Measurements from ENCODE around the gene TMPRSS3.

The TMPRSS3 gene

DNA sequence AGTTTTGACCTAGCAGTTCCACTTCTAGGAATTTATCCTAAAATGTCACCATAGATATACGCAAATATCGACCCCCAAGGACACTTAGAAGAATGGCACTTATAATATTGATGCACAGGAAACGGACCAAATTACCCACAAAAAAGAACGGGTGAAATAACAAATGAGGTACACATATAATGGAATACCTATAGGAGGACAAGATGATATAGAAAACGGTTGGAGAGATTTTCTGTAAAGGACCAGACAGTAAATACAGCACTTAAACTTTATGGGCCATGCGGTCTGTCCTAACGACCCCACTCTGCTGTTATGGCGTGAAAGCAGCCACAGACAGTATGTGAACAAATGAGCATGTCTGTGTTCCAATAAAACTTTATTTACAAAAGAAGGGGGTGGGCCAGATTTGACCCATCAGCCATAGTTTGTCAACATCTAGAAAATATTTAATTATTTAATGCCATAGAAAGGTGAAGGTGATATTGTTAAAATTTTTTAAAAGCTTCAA lies 2.4 kb downstream of the TMPRSS3 start:
- DNase-seq (ENCODE audit: extremely low read depth, low read depth) = no peak
- TF ChIP-seq CTCF (IDR thresholded peaks at IDR 0.05; ENCODE audit: low read depth, low read length) = no peak

DNA sequence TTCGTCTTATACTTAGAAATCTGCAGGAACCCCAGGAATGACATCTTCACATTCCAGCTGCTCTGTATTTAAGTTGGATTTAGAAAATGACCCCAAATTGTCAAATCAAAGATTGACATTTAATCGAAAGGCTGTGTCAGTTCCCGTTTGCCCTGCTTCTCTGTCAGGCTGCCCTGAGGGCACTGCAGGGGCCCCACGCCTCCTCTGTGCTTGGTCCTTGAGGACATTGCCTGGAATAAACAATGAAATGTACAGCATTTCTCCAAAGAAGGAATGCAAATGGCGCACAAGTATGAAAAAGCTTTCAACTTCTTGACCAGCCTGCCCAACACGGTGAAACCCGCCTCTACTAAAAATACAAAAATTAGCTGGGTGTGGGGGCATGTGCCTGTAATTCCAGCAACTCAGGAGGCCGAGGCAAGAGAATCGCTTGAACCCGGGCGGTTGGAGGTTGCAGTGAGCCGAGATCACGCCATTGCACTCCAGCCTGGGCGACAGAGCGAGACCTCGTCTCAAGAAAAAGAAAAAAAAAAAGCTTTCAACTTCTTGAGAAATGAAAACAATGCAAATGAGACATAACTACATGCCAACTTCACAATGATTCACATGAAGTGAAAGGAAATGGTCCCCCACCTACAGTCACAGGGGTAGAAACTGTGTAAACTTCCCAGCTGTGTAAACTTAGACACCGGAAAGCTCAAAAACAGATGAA lies 3.0 kb downstream of the TMPRSS3 start:
- DNase-seq (ENCODE audit: extremely low read depth, low read depth) = no peak
- no peak for TF ChIP-seq CTCF (IDR thresholded peaks at IDR 0.05; ENCODE audit: low read depth, low read length)

- TF ChIP-seq CTCF (IDR thresholded peaks at IDR 0.05; ENCODE audit: low read depth, low read length) = no peak
- no peak for DNase-seq (ENCODE audit: extremely low read depth, low read depth)
These were observed 4.6 kb downstream of the TMPRSS3 start for GRCh38 chr21:42391297-42391696.

DNA sequence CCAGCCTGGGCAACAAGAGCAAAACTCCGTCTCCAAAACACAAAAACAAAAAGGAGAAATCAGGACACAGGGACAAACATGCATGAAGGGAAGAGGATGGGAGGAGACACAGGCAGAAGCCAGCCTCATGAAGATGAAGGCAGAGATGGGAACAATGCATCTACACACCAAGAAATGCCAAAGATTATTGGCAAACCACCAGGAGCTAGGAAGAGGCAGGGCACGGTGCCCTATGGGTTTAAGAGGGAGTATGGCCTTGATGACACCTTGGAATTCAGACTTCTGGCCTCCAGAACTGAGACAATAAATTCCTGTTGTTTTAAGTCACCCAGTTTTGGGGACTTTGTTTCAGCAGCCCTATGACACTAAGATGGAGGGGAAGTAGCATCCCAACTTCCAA lies 5.2 kb downstream of the TMPRSS3 start:
- DNase-seq (ENCODE audit: extremely low read depth, low read depth) = no peak
- no peak for TF ChIP-seq CTCF (IDR thresholded peaks at IDR 0.05; ENCODE audit: low read depth, low read length)

DNA sequence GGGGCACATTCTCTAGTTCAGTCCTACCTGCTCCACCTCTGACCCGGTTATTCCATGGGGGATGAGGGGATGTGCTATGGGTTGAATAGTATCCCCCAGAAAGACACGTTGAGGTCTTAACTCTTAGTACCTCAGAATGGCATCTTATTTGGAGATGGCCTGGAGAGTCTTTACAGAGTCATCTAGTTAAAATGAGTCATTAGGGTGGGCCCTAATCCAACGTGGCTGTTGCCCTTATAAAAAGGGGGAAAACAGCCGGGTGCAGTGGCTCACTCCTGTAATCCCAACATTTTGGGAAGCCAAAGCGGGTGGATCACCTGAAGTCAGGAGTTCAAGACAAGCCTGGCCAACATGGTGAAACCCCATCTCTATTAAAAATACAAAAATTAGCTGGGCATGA lies 5.7 kb downstream of the TMPRSS3 start:
- TF ChIP-seq CTCF (IDR thresholded peaks at IDR 0.05; ENCODE audit: low read depth, low read length) = no peak
- DNase-seq (ENCODE audit: extremely low read depth, low read depth) = no peak

DNA sequence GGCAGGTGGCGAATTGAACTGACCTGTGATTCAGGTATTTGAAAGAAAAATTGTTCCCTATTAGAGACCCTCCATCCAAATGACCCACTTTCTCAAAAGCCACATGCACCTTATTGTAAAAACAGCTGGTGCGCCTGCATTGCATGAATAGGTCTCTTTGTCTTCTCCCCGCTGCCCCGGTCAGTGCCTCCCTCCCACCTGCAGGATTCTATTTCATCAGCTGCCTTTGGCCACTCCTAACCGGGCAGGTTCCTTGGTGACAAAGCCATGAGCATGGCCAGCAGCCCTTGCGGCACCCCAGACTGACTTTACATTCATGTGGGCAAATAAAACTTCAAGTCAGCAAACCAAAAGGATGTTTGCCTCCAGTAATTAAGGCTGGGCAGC lies 6.4 kb downstream of the TMPRSS3 start:
- TF ChIP-seq CTCF (IDR thresholded peaks at IDR 0.05; ENCODE audit: low read depth, low read length) = no peak

DNA sequence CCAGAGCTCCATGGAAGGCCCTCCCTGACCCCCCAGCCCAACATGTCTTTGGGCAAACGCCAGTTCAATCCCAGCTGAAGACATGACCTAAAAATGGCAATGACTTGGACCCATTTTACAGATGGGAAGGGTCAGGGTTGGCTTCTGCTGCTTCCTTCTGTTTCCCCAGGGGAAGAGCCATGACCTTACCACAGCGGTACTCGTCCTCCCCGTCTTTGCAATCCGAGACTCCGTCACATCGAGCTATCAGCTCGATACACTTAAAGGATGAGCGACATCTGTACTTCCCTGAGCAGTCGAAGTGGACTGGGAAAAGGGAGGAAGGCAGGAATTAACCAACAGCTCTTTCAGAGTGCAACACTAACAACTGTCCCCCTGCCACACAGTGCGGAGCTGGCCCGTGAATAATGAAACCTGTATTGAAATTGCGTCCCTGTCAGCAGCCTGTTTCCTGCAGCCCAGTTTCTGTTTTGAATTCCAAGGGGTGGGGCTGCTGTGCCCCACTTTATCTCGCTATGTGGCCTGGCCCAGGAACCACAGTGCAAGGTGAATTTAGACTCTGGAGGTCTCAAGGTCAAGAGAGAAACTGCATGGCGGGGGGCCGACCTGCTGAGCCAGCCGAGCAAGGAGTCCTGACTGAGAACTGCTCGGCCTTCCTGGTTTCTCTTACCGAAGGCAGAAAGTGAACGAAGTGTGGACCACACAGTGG lies 7.0 kb downstream of the TMPRSS3 start:
- DNase-seq (ENCODE audit: extremely low read depth, low read depth) = no peak
- TF ChIP-seq CTCF (IDR thresholded peaks at IDR 0.05; ENCODE audit: low read depth, low read length) = no peak

More for the DNA sequence above, 6.4 kb downstream of the TMPRSS3 start:
- no peak for DNase-seq (ENCODE audit: extremely low read depth, low read depth)
